HG03280 (cell line): Measurements from ENCODE around the gene CYP2B6.
"Not testable (repeated sequence)": the region's sequence is repeated elsewhere in the genome, so short reads cannot be mapped to it uniquely, and the experiment has no call there.

Experiments used
- ATAC-seq: cut with Tn5 transposase; IDR thresholded peaks from one replicate; pipeline ENCODE4 v1.9.1; 2021; ENCODE audit warnings: mild to moderate bottlenecking, moderate library complexity; ENCODE audit not compliant: unreplicated experiment

CYP2B6 gene

GRCh38 chr19:40979759-40980158 lies 11.3 kb upstream of the CYP2B6 start:
- ATAC-seq: not testable (repeated sequence)

GRCh38 chr19:40980743-40981442 lies 10.2 kb upstream of the CYP2B6 start:
- not testable (repeated sequence) for ATAC-seq

GRCh38 chr19:40981591-40981990 lies 9.5 kb upstream of the CYP2B6 start:
- ATAC-seq: no peak

GRCh38 chr19:40982594-40983101 lies 8.4 kb upstream of the CYP2B6 start:
- no peak for ATAC-seq

- ATAC-seq: no peak
Measured at GRCh38 chr19:40989453-40989852, 1.6 kb upstream of the CYP2B6 start.

- no peak for ATAC-seq
Measured at GRCh38 chr19:40995355-40995754, 4.3 kb downstream of the CYP2B6 start.

GRCh38 chr19:40999018-40999417 lies 7.9 kb downstream of the CYP2B6 start:
- not testable (repeated sequence) for ATAC-seq

GRCh38 chr19:41000310-41000737 lies 9.2 kb downstream of the CYP2B6 start:
- no peak for ATAC-seq

GRCh38 chr19:41001243-41001971 lies 10.3 kb downstream of the CYP2B6 start:
- ATAC-seq: no peak

GRCh38 chr19:41003656-41004055 lies 12.6 kb downstream of the CYP2B6 start:
- ATAC-seq: not testable (repeated sequence)

GRCh38 chr19:41009700-41010235 lies 18.7 kb downstream of the CYP2B6 start:
- ATAC-seq: no peak

- no peak for ATAC-seq
Measured at GRCh38 chr19:41013359-41013758, 22.3 kb downstream of the CYP2B6 start.

- ATAC-seq: no peak
Measured at GRCh38 chr19:41014643-41015042, 23.6 kb downstream of the CYP2B6 start.

- ATAC-seq: no peak
Measured at GRCh38 chr19:41016488-41017071, 25.5 kb downstream of the CYP2B6 start.

- ATAC-seq: no peak
Measured at GRCh38 chr19:41018736-41019290, 27.7 kb downstream of the CYP2B6 start.

GRCh38 chr19:41019346-41019745 lies 28.3 kb downstream of the CYP2B6 start:
- no peak for ATAC-seq

GRCh38 chr19:41023193-41023592 lies 32.1 kb downstream of the CYP2B6 start:
- no peak for ATAC-seq

- ATAC-seq: no peak
Measured at GRCh38 chr19:41025411-41025810, 34.3 kb downstream of the CYP2B6 start.

GRCh38 chr19:41025871-41026270 lies 34.8 kb downstream of the CYP2B6 start:
- ATAC-seq: no peak

GRCh38 chr19:41027273-41027967 lies 36.3 kb downstream of the CYP2B6 start:
- no peak for ATAC-seq
